Measurements from ENCODE around the gene RAB9A.

GRCh38 chrX:13684361-13684760, 4.6 kb upstream of the RAB9A start:
- TF ChIP-seq POLR2A (IDR thresholded peaks at IDR 0.05; ENCODE audit: low read depth) (no peak), EP300 (IDR thresholded peaks at IDR 0.05) (no peak), CTCF (IDR thresholded peaks at IDR 0.05) (no peak)
